Chondrocyte (in vitro differentiated cells): ENCODE results near the gene MTUS2. TPM values are rescaled to one million over a fixed set of nuclear protein-coding genes. Genes with fewer than 3 reads are reported as not detected.

ENCODE experiments used
- DNase-seq: peaks from one replicate; pipeline ENCODE4 v3.0.0; 2021; ENCODE audit warnings: mixed read lengths, low spot score
- H3K27ac Mint-ChIP-seq: one replicate; pipeline ENCODE4 v1.8.0; 2021; ENCODE audit warnings: mild to moderate bottlenecking, moderate library complexity, mixed read lengths; ENCODE audit not compliant: unreplicated experiment
- H3K27me3 Mint-ChIP-seq: 2 replicates; pipeline ENCODE4 v1.8.0; 2021; ENCODE audit warnings: low read depth, mixed read lengths
- H3K36me3 Mint-ChIP-seq: 2 replicates; pipeline ENCODE4 v1.8.0; 2021; ENCODE audit warnings: low read depth, mixed read lengths
- H3K4me1 Mint-ChIP-seq: 2 replicates; pipeline ENCODE4 v1.8.0; 2021; ENCODE audit warnings: low read depth, mild to moderate bottlenecking, mixed read lengths
- H3K4me3 Mint-ChIP-seq: one replicate; pipeline ENCODE4 v1.8.0; 2021; ENCODE audit warnings: mild to moderate bottlenecking, moderate library complexity, mixed read lengths; ENCODE audit not compliant: unreplicated experiment
- H3K9me3 Mint-ChIP-seq: 2 replicates; pipeline ENCODE4 v1.8.0; 2021; ENCODE audit warnings: low read depth, mixed read lengths
- total RNA-seq: library from RNA; stranded (reverse); gene quantifications from 3 replicates; pipeline ENCODE4 v1.2.1, GENCODE V29; 2021
- TF ChIP-seq, protein P1 (sequence below): fragments of 200-600 bp; sonication (generic); IDR thresholded peaks from 2 replicates; pipeline ENCODE4 v1.5.0; 2021; ENCODE audit warnings: antibody characterized with exemption, mild to moderate bottlenecking, moderate library complexity

The MTUS2 gene
- total RNA-seq, 1 donor from 2014 or later: 1.2 TPM

DNA sequence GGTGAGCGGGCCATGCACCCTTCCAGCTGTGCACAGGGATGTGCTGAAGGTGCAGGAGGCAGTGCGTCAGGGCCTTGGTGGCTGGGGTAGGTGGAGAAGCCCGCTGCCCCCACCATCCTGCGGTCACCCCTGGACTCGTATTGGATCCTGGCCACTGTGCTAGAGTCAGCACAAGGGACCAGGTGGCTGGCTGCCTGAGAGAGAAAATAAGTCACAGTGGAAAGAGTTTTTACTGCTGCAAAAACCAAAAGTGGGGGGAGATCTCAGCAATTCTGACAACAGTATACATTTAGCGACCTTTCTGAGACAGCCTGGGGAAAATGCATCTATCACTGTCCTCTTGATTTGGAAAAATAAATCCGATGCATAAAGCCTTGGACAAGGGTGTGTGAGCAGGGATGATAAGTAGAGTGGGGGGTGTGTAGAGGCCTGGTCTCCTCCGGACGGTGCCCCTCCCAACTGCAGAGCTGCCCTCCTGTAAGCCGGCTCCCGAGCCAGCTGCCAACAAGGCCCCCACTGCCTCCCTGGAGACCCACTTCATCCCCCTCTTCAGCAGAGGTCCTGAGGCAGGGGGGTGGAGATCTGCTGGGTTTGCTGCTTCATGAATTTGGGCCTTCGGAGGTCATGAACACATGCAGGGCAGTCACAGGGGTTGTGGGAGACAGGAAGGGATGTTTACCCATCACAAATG, 691.1 kb downstream of the MTUS2 start:
- peaks cover 33% of the 10 kb centered on the region for H3K4me1 Mint-ChIP-seq
- TF ChIP-seq, protein P1, sequence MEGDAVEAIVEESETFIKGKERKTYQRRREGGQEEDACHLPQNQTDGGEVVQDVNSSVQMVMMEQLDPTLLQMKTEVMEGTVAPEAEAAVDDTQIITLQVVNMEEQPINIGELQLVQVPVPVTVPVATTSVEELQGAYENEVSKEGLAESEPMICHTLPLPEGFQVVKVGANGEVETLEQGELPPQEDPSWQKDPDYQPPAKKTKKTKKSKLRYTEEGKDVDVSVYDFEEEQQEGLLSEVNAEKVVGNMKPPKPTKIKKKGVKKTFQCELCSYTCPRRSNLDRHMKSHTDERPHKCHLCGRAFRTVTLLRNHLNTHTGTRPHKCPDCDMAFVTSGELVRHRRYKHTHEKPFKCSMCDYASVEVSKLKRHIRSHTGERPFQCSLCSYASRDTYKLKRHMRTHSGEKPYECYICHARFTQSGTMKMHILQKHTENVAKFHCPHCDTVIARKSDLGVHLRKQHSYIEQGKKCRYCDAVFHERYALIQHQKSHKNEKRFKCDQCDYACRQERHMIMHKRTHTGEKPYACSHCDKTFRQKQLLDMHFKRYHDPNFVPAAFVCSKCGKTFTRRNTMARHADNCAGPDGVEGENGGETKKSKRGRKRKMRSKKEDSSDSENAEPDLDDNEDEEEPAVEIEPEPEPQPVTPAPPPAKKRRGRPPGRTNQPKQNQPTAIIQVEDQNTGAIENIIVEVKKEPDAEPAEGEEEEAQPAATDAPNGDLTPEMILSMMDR: no peak
- no peak overlapping the region for H3K27ac Mint-ChIP-seq
- H3K36me3 Mint-ChIP-seq: peaks cover 32% of the 10 kb centered on the region
- H3K27me3 Mint-ChIP-seq: no peaks in the 10 kb centered on the region
- no peak for DNase-seq
- no peak overlapping the region for H3K4me3 Mint-ChIP-seq
- H3K9me3 Mint-ChIP-seq: no peaks in the 10 kb centered on the region

DNA sequence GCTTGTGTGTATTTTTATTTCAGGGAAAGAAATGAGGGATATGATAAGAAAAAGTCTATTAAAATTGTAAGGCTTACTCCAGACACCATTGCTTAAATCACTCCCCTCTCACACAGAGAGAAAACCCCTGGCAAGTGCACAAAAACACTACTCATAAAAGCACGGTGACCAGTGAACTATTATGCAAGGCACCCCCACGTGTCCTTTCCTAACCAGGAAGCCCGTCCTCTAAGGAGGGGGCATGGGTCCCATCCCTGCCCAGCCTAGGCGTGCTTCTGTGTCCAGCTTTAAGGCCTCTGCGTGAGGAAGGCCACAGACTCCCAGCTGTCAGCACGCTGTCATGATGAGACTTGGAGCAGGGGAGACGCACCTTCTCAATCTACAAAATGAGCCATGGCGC, 691.8 kb downstream of the MTUS2 start:
- DNase-seq: no peak
- peaks cover 36% of the 10 kb centered on the region for H3K36me3 Mint-ChIP-seq
- H3K4me1 Mint-ChIP-seq: peaks cover 33% of the 10 kb centered on the region
- H3K9me3 Mint-ChIP-seq: no peaks in the 10 kb centered on the region
- H3K4me3 Mint-ChIP-seq: no peak overlapping the region
- no peaks in the 10 kb centered on the region for H3K27me3 Mint-ChIP-seq
- no peak overlapping the region for H3K27ac Mint-ChIP-seq
- TF ChIP-seq, protein P1: no peak

- DNase-seq: no peak
- H3K4me3 Mint-ChIP-seq: no peak overlapping the region
- peaks cover 49% of the 10 kb centered on the region for H3K36me3 Mint-ChIP-seq
- H3K27me3 Mint-ChIP-seq: no peaks in the 10 kb centered on the region
- H3K4me1 Mint-ChIP-seq: peaks cover 33% of the 10 kb centered on the region
- peak overlapping the region; percentile 69 for H3K27ac Mint-ChIP-seq
- TF ChIP-seq, protein P1: no peak
- H3K9me3 Mint-ChIP-seq: no peaks in the 10 kb centered on the region
Observed at GRCh38 chr13:29513002-29513980, 693.2 kb downstream of the MTUS2 start.

- Mint-ChIP-seq H3K4me3 (no peak overlapping the region), H3K36me3 (peaks cover 52% of the 10 kb centered on the region), H3K4me1 (peaks cover 24% of the 10 kb centered on the region), H3K9me3 (no peaks in the 10 kb centered on the region), H3K27ac (no peak overlapping the region), H3K27me3 (no peaks in the 10 kb centered on the region)
- TF ChIP-seq, protein P1: no peak
- DNase-seq: no peak
Observed at GRCh38 chr13:29513981-29514719, 694.0 kb downstream of the MTUS2 start.
